ENCODE results near the gene TOMM40. TPM values are rescaled to one million over a fixed set of nuclear protein-coding genes. Genes with fewer than 3 reads are reported as not detected.

TOMM40 gene
- total and polyA plus RNA-seq, 2 of the 13 experiments (the other 11 are each of a cell fraction or from before 2014, with no cell fraction given): 72.0 to 110 TPM

- TF ChIP-seq, protein P1, sequence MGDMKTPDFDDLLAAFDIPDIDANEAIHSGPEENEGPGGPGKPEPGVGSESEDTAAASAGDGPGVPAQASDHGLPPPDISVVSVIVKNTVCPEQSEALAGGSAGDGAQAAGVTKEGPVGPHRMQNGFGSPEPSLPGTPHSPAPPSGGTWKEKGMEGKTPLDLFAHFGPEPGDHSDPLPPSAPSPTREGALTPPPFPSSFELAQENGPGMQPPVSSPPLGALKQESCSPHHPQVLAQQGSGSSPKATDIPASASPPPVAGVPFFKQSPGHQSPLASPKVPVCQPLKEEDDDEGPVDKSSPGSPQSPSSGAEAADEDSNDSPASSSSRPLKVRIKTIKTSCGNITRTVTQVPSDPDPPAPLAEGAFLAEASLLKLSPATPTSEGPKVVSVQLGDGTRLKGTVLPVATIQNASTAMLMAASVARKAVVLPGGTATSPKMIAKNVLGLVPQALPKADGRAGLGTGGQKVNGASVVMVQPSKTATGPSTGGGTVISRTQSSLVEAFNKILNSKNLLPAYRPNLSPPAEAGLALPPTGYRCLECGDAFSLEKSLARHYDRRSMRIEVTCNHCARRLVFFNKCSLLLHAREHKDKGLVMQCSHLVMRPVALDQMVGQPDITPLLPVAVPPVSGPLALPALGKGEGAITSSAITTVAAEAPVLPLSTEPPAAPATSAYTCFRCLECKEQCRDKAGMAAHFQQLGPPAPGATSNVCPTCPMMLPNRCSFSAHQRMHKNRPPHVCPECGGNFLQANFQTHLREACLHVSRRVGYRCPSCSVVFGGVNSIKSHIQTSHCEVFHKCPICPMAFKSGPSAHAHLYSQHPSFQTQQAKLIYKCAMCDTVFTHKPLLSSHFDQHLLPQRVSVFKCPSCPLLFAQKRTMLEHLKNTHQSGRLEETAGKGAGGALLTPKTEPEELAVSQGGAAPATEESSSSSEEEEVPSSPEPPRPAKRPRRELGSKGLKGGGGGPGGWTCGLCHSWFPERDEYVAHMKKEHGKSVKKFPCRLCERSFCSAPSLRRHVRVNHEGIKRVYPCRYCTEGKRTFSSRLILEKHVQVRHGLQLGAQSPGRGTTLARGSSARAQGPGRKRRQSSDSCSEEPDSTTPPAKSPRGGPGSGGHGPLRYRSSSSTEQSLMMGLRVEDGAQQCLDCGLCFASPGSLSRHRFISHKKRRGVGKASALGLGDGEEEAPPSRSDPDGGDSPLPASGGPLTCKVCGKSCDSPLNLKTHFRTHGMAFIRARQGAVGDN (CRISPR knock-in tag; IDR thresholded peaks at IDR 0.05): peak; percentile 35; the same call in 1 of the 2 replicates
- no peak for TF ChIP-seq ZBTB2 (CRISPR knock-in tag; IDR thresholded peaks at IDR 0.05; ENCODE audit: low read depth)
- peak; percentile 67; the same call in 1 of the 2 replicates for TF ChIP-seq ZNF281 (CRISPR knock-in tag; IDR thresholded peaks at IDR 0.05; ENCODE audit: borderline replicate concordance)
- peak; percentile 72 for TF ChIP-seq ZNF121 (CRISPR knock-in tag; IDR thresholded peaks at IDR 0.05)
- no peak for TF ChIP-seq KLF15 (CRISPR knock-in tag; IDR thresholded peaks at IDR 0.05; ENCODE audit: borderline replicate concordance)
- no peak for TF ChIP-seq MED8 (CRISPR knock-in tag; IDR thresholded peaks at IDR 0.05; ENCODE audit: insufficient replicate concordance)
- TF ChIP-seq NFIB (CRISPR knock-in tag; IDR thresholded peaks at IDR 0.05; ENCODE audit: borderline replicate concordance): no peak
- TF ChIP-seq ZSCAN20 (CRISPR knock-in tag; IDR thresholded peaks at IDR 0.05; ENCODE audit: borderline replicate concordance): no peak
- no peak for TF ChIP-seq ZNF260 (CRISPR knock-in tag; IDR thresholded peaks at IDR 0.05; ENCODE audit: borderline replicate concordance, low read depth)
- no peak for TF ChIP-seq SRSF4 (IDR thresholded peaks at IDR 0.05; ENCODE audit: low read depth, low read length, poor library complexity, severe bottlenecking)
- no peak for TF ChIP-seq HOXA3 (CRISPR knock-in tag; IDR thresholded peaks at IDR 0.05)
- no peak for TF ChIP-seq TRIM24 (CRISPR knock-in tag; IDR thresholded peaks at IDR 0.05)
- TF ChIP-seq, protein P2, sequence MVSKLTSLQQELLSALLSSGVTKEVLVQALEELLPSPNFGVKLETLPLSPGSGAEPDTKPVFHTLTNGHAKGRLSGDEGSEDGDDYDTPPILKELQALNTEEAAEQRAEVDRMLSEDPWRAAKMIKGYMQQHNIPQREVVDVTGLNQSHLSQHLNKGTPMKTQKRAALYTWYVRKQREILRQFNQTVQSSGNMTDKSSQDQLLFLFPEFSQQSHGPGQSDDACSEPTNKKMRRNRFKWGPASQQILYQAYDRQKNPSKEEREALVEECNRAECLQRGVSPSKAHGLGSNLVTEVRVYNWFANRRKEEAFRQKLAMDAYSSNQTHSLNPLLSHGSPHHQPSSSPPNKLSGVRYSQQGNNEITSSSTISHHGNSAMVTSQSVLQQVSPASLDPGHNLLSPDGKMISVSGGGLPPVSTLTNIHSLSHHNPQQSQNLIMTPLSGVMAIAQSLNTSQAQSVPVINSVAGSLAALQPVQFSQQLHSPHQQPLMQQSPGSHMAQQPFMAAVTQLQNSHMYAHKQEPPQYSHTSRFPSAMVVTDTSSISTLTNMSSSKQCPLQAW (CRISPR knock-in tag; IDR thresholded peaks at IDR 0.05): no peak
- TF ChIP-seq ZNF263 (CRISPR knock-in tag; IDR thresholded peaks at IDR 0.05): peak; percentile 14; the same call in 1 of the 2 replicates
- TF ChIP-seq TARDBP (CRISPR knock-in tag; IDR thresholded peaks at IDR 0.05): no peak
- no peak for TF ChIP-seq FOXK2 (IDR thresholded peaks at IDR 0.05)
- no peak for TF ChIP-seq SMC3 (IDR thresholded peaks at IDR 0.05; ENCODE audit: low read length)
- peak; percentile 25; the same call in 1 of the 2 replicates for TF ChIP-seq ZC3H13 (CRISPR knock-in tag; IDR thresholded peaks at IDR 0.05)
Measured at GRCh38 chr19:44879309-44880065, 11.6 kb upstream of the TOMM40 start (continued).

Data from HepG2 (cell line).